ENCODE measurements around the gene IL22. TPM values are rescaled to one million over a fixed set of nuclear protein-coding genes. Genes with fewer than 3 reads are reported as not detected.

Gene IL22
- total RNA-seq, 1 donor from 2014 or later = not detected

DNA sequence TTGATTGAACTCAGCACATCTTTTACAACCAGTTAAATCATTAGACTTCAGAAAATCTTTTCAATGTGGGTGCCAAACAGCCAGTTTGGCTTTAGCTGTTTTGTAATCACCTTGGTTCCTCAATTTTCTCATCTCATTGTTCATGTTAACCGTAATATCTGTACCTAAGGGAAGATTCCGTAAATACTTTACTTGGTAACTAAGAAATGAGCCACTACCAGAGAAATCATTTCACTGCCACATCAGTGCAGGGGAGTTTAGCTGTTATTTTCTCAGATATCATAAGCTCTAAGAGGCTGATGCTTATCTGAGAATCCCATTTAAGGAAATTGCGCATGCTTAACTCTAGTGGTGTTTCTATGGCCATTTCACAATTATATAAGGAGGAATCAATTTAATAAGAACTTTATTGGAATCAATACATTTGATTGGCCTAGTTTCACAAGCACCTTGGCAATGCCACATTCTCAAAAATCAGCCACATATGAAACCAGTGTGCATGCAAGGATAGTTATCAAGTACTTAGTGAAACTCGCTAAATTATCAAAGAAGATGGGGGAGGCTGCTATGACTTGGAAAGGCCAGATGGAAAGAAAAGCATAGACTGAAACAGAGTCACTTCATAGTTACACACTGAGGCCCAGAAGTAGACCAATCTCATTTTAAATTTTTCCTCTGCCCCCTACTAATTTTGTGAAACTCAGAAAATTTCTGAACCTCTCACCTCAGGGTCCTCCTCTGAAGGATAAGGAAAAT lies 28.1 kb upstream of the IL22 start:
- no peak overlapping the region for H3K27ac Mint-ChIP-seq
- no peaks in the 10 kb centered on the region for H3K9me3 Mint-ChIP-seq (ENCODE audit: low read depth)
- H3K4me3 Mint-ChIP-seq (ENCODE audit: low read depth) = no peak overlapping the region
- no peak for DNase-seq (ENCODE audit: low spot score, unreplicated experiment)
- no peaks in the 10 kb centered on the region for H3K36me3 Mint-ChIP-seq (ENCODE audit: insufficient read depth)
- H3K4me1 Mint-ChIP-seq (ENCODE audit: low read depth) = peaks cover 1% of the 10 kb centered on the region
- TF ChIP-seq, protein P1, sequence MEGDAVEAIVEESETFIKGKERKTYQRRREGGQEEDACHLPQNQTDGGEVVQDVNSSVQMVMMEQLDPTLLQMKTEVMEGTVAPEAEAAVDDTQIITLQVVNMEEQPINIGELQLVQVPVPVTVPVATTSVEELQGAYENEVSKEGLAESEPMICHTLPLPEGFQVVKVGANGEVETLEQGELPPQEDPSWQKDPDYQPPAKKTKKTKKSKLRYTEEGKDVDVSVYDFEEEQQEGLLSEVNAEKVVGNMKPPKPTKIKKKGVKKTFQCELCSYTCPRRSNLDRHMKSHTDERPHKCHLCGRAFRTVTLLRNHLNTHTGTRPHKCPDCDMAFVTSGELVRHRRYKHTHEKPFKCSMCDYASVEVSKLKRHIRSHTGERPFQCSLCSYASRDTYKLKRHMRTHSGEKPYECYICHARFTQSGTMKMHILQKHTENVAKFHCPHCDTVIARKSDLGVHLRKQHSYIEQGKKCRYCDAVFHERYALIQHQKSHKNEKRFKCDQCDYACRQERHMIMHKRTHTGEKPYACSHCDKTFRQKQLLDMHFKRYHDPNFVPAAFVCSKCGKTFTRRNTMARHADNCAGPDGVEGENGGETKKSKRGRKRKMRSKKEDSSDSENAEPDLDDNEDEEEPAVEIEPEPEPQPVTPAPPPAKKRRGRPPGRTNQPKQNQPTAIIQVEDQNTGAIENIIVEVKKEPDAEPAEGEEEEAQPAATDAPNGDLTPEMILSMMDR (IDR thresholded peaks at IDR 0.05; ENCODE audit: unreplicated experiment) = no peak
- H3K27me3 Mint-ChIP-seq = peaks cover 2% of the 10 kb centered on the region

DNA sequence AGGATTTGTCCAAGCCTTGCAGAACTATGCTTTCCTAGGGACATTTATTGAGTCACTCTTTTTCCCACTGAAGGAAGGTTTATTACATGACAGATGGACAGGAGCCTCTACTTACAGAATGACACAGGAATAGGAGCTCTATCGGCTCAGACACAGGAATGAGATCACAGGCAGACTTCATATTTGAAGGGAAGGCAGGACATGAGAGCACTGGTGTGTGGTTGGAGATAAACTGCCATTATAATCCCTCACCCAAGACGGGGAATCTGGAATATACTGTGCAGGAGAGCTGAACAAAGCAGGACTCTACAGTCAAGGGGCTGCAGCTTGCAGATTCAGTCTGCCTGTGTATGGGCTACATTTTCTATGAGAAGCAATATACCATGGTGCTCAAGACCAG lies 26.8 kb upstream of the IL22 start:
- TF ChIP-seq, protein P1 (IDR thresholded peaks at IDR 0.05; ENCODE audit: unreplicated experiment) = no peak
- peaks cover 2% of the 10 kb centered on the region for H3K27me3 Mint-ChIP-seq
- H3K36me3 Mint-ChIP-seq (ENCODE audit: insufficient read depth) = no peaks in the 10 kb centered on the region
- H3K27ac Mint-ChIP-seq = no peak overlapping the region
- no peaks in the 10 kb centered on the region for H3K9me3 Mint-ChIP-seq (ENCODE audit: low read depth)
- DNase-seq (ENCODE audit: low spot score, unreplicated experiment) = no peak
- H3K4me3 Mint-ChIP-seq (ENCODE audit: low read depth) = no peak overlapping the region
- peaks cover 1% of the 10 kb centered on the region for H3K4me1 Mint-ChIP-seq (ENCODE audit: low read depth)

- Mint-ChIP-seq H3K27me3 (peaks cover 2% of the 10 kb centered on the region), H3K4me1 (ENCODE audit: low read depth) (peaks cover 1% of the 10 kb centered on the region), H3K4me3 (ENCODE audit: low read depth) (no peak overlapping the region), H3K36me3 (ENCODE audit: insufficient read depth) (no peaks in the 10 kb centered on the region), H3K27ac (no peak overlapping the region), H3K9me3 (ENCODE audit: low read depth) (no peaks in the 10 kb centered on the region)
- TF ChIP-seq, protein P1 (IDR thresholded peaks at IDR 0.05; ENCODE audit: unreplicated experiment) = no peak
- no peak for DNase-seq (ENCODE audit: low spot score, unreplicated experiment)
These were observed 26.0 kb upstream of the IL22 start for GRCh38 chr12:68279227-68280054.

GRCh38 chr12:68276402-68276930 lies 23.1 kb upstream of the IL22 start:
- peaks cover 2% of the 10 kb centered on the region for H3K27me3 Mint-ChIP-seq
- H3K4me1 Mint-ChIP-seq (ENCODE audit: low read depth) = peaks cover 1% of the 10 kb centered on the region
- TF ChIP-seq, protein P1 (IDR thresholded peaks at IDR 0.05; ENCODE audit: unreplicated experiment) = no peak
- no peak overlapping the region for H3K4me3 Mint-ChIP-seq (ENCODE audit: low read depth)
- DNase-seq (ENCODE audit: low spot score, unreplicated experiment) = no peak
- H3K27ac Mint-ChIP-seq = no peak overlapping the region
- H3K9me3 Mint-ChIP-seq (ENCODE audit: low read depth) = no peaks in the 10 kb centered on the region
- H3K36me3 Mint-ChIP-seq (ENCODE audit: insufficient read depth) = no peaks in the 10 kb centered on the region

DNA sequence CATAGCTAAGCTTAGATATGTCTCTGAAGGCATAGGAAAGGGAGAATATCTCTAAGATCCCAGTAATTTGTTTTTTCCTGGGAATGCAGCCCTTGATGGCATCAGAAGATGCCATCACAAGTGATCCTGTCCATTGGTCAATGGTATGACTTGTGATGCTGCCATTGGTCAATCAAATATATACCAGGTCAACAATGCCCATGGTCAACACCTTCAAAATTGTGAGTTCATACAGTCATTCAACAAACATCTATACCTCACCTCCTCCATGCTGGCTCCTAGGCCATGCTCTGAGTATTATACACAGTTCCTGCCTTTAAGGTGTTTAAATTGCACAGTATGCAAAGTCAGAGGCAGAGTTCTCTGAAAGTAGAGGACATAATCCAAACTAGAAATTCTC lies 19.3 kb upstream of the IL22 start:
- TF ChIP-seq, protein P1 (IDR thresholded peaks at IDR 0.05; ENCODE audit: unreplicated experiment) = no peak
- Mint-ChIP-seq H3K9me3 (ENCODE audit: low read depth) (no peaks in the 10 kb centered on the region), H3K27me3 (peaks cover 5% of the 10 kb centered on the region), H3K27ac (no peak overlapping the region), H3K36me3 (ENCODE audit: insufficient read depth) (no peaks in the 10 kb centered on the region), H3K4me3 (ENCODE audit: low read depth) (no peak overlapping the region), H3K4me1 (ENCODE audit: low read depth) (peaks cover 1% of the 10 kb centered on the region)
- no peak for DNase-seq (ENCODE audit: low spot score, unreplicated experiment)

Measured in progenitor cell of endocrine pancreas (in vitro differentiated cells).